ENCODE measurements around the gene EOLA1.
A peak's percentile ranks its signal among the peaks of the same experiment; 100 is the strongest.
"Not testable (repeated sequence)": the region's sequence is repeated elsewhere in the genome, so short reads cannot be mapped to it uniquely, and the experiment has no call there.

Gene EOLA1

GRCh38 chrX:149540621-149541520 lies at the start of gene EOLA1:
Gene EOLA1, plus strand, starts transcription at chrX:149541012. Its CDS starts 4,619 bp downstream, at chrX:149545631.
- DNase-seq, result peak in 57 of 58 donors; percentile 22 to 93 (median 84)

GRCh38 chrX:149491812-149492211 lies 49.0 kb upstream of the EOLA1 start:
- DNase-seq, result no peak

GRCh38 chrX:149493567-149494562 lies 46.9 kb upstream of the EOLA1 start:
- DNase-seq, result no peak

GRCh38 chrX:149494844-149495565 lies 45.8 kb upstream of the EOLA1 start:
- DNase-seq, result no peak

GRCh38 chrX:149495573-149496071 lies 45.2 kb upstream of the EOLA1 start:
- peak in 1 of 58 donors; percentile 23 for DNase-seq

GRCh38 chrX:149497054-149497453 lies 43.8 kb upstream of the EOLA1 start:
- no peak for DNase-seq

GRCh38 chrX:149497626-149498025 lies 43.2 kb upstream of the EOLA1 start:
- DNase-seq, result no peak

GRCh38 chrX:149498767-149499166 lies 42.0 kb upstream of the EOLA1 start:
- DNase-seq, result no peak

- DNase-seq, result no peak
These were observed 41.0 kb upstream of the EOLA1 start for GRCh38 chrX:149499766-149500165.

- DNase-seq, result not testable (repeated sequence)
These were observed 37.9 kb upstream of the EOLA1 start for GRCh38 chrX:149502923-149503322.

GRCh38 chrX:149503446-149503845 lies 37.4 kb upstream of the EOLA1 start:
- DNase-seq, result peak in 18 of 58 donors; percentile 1 to 50 (median 16)

- DNase-seq, result peak in 6 of 58 donors; percentile 1 to 15 (median 6)
These were observed 36.4 kb upstream of the EOLA1 start for GRCh38 chrX:149504226-149504914.

- DNase-seq, result peak in 57 of 58 donors; percentile 1 to 90 (median 75)
These were observed 35.7 kb upstream of the EOLA1 start, which contains the start of gene IDS for GRCh38 chrX:149504915-149505651. Gene IDS, minus strand, starts transcription at chrX:149505306. Its CDS starts 169 bp downstream, at chrX:149505137.

- no peak for DNase-seq
These were observed 35.1 kb upstream of the EOLA1 start for GRCh38 chrX:149505671-149506070.

- no peak for DNase-seq
These were observed 34.5 kb upstream of the EOLA1 start for GRCh38 chrX:149506349-149506748.

- no peak for DNase-seq
These were observed 32.3 kb upstream of the EOLA1 start for GRCh38 chrX:149508467-149508866.

GRCh38 chrX:149510386-149510785 lies 30.4 kb upstream of the EOLA1 start:
- DNase-seq, result no peak

- no peak for DNase-seq
These were observed 29.7 kb upstream of the EOLA1 start for GRCh38 chrX:149511081-149511480.

- DNase-seq, result peak in 43 of 58 donors; percentile 1 to 59 (median 19)
These were observed 28.5 kb upstream of the EOLA1 start for GRCh38 chrX:149512225-149512885.

Measured in anterior cingulate cortex (tissue), 58 donors.